GM18907 (cell line): ENCODE data around the gene RGS12.

ENCODE experiments used
- ATAC-seq: cut with Tn5 transposase; IDR thresholded peaks from one replicate; pipeline ENCODE4 v1.9.1; 2021; ENCODE audit warnings: mild to moderate bottlenecking, moderate library complexity; ENCODE audit not compliant: unreplicated experiment

Gene RGS12, protein sequence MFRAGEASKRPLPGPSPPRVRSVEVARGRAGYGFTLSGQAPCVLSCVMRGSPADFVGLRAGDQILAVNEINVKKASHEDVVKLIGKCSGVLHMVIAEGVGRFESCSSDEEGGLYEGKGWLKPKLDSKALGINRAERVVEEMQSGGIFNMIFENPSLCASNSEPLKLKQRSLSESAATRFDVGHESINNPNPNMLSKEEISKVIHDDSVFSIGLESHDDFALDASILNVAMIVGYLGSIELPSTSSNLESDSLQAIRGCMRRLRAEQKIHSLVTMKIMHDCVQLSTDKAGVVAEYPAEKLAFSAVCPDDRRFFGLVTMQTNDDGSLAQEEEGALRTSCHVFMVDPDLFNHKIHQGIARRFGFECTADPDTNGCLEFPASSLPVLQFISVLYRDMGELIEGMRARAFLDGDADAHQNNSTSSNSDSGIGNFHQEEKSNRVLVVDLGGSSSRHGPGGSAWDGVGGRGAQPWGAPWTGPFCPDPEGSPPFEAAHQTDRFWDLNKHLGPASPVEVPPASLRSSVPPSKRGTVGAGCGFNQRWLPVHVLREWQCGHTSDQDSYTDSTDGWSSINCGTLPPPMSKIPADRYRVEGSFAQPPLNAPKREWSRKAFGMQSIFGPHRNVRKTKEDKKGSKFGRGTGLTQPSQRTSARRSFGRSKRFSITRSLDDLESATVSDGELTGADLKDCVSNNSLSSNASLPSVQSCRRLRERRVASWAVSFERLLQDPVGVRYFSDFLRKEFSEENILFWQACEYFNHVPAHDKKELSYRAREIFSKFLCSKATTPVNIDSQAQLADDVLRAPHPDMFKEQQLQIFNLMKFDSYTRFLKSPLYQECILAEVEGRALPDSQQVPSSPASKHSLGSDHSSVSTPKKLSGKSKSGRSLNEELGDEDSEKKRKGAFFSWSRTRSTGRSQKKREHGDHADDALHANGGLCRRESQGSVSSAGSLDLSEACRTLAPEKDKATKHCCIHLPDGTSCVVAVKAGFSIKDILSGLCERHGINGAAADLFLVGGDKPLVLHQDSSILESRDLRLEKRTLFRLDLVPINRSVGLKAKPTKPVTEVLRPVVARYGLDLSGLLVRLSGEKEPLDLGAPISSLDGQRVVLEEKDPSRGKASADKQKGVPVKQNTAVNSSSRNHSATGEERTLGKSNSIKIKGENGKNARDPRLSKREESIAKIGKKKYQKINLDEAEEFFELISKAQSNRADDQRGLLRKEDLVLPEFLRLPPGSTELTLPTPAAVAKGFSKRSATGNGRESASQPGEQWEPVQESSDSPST (N-terminal part only)

DNA sequence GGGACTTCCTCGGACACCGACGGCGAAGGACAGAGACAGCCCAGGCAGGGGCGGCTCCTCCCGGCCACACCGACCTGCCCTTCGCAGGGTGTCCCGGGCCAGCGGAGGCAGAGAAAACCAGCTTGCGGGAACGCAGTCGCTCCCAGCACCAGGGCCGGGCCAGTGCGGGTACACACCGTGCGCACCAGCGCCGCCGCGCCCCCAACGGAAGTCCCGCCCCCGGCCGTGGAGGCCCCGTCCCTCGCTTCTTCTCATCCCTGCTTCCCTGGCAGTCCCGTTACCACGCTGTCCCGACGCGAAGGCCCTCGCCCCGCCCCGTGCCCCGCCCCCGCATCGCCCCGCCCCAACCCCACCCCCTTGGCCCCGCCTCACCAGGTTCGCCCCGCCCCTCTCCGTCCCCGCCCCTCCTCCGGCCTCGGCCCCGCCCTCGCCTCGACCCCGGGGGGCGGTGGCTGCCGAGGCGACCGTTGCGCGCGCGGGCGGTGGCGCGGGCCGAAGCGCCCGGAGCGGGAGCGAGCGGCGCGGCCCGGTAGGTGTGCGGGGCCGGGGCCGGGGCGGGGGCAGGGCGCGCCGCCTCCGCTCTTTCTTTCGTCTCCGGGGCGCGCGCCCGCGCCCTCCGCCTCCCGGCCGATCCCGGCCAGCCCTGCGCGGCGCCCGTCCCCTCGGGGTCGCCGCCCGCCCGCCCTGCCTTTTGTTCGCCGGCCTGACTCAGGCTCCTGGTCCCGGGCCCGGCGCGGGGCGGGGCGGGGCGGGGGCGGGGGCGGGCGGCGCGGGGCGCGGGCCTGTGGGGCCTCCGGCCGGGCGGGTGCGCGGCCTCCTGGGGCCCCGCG, at the start of gene RGS12:
RGS12 (plus strand) TSS at position 451 of the 830 bp plus-strand sequence. CDS start 23,150 bp downstream, outside the sequence.
- ATAC-seq: peak; percentile 75

DNA sequence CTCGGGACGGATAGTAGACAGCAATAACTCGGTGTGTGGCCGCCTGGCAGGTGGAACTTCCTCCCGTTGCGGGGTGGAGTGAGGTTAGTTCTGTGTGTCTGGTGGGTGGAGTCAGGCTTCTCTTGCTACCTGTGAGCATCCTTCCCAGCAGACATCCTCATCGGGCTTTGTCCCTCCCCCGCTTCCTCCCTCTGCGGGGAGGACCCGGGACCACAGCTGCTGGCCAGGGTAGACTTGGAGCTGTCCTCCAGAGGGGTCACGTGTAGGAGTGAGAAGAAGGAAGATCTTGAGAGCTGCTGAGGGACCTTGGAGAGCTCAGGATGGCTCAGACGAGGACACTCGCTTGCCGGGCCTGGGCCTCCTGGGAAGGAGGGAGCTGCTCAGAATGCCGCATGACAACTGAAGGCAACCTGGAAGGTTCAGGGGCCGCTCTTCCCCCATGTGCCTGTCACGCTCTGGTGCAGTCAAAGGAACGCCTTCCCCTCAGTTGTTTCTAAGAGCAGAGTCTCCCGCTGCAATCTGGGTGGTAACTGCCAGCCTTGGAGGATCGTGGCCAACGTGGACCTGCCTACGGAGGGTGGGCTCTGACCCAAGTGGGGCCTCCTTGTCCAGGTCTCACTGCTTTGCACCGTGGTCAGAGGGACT, 49.6 kb upstream of the RGS12 start:
- no peak for ATAC-seq

DNA sequence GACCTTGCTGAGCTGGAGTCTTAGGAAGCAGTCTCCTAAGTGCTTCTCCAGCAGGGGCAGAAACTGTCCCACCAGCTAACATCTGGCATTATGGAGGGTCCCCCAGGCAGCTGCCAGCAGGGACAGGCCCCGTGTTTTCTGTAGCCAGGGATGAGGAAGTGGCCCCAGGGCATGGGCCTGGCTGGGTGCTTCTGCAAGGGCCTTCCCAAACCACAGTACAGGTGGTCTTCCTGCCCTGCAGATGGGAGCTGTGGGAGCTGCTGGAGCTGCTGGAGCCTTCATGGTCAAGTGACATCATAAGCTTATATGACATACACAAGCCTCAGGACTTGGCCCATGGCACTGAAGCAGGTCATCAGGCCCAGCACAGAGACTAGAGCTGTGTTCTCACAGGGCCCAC, 48.8 kb upstream of the RGS12 start:
- ATAC-seq: no peak

DNA sequence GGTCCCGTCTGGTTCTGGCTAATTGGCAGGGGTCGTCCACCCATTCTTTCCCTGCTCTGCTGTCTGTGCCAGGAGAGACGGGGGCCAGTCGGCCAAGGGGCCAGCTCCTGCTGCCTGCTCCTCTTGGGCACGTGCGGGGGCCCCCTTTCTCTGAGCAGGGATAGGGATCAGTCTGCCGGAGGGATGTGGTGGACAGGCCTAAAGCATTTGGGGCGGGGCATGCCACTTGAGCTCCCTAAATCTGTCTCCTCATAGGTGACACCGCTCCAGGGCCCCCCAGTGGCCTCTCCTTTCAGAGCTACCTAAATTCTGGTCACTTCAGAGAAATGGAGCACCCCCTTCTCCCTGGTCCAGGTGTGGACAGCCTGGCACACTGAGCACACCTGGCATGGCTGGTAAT, 48.1 kb upstream of the RGS12 start:
- no peak for ATAC-seq

DNA sequence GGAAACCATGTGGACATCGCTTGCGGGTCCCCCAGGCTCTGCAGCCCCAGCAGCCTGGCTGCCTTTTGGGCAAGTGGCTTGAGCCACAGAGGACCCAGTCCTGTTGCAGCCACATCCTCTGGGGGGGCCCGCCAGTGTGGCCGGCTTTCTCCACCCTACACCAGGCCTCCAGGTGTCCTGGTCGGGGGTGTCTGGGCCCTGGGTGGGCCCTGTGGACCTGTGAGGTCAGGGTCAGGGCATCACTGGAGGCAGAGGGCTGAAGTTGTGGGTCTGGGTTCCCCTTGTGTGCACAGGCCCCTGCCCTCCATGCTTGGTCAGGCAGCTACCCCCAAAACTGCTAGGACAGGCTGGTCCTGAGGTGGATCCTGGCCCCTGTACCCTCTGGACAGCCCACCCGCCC, 47.1 kb upstream of the RGS12 start:
- no peak for ATAC-seq

DNA sequence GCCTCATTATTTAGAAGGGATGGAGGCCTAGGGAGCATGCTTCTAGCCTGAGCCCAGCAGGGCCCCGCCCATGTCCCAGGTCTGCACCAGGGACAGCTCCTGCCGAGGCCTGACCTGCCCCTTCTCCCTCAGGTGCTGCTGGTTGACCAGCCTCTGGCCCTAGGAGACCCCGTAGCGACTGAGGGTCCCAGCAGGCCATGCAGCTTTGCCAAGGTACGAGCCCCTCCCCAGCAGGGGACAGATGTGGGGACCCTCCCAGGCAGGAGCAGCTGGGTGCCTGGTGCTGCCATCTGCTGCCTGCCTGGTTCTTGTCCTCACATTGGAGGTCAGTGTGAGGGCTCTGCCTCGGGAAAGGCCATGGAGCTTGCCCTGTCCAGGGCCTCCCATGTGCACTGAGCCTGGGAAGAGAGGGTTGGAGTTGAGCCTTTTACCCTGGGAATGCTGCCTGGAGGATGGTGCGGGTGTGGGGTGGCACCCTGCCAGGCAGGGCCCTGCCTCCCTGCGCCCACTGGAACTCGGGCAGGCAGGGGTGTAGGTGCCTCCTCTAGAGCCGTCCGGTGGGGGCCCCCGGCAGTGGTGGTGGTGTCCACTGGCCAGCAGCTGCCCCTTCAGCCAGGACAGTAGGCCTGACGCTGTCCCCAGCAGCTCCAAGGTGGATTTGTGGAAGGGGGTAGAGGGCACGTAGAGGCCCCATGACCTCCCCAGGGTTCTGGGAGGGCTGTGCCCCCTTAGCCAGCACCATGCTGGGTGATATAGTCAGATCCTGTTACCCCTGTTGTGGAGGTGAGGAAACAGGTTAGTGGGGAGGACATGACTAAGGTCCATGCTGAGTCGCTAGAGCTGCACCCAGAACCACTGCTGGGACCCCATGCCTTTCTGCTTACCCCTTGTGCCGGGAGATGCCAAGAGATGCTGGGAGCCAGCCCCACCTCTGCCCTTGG, 46.1 kb upstream of the RGS12 start:
- no peak for ATAC-seq

DNA sequence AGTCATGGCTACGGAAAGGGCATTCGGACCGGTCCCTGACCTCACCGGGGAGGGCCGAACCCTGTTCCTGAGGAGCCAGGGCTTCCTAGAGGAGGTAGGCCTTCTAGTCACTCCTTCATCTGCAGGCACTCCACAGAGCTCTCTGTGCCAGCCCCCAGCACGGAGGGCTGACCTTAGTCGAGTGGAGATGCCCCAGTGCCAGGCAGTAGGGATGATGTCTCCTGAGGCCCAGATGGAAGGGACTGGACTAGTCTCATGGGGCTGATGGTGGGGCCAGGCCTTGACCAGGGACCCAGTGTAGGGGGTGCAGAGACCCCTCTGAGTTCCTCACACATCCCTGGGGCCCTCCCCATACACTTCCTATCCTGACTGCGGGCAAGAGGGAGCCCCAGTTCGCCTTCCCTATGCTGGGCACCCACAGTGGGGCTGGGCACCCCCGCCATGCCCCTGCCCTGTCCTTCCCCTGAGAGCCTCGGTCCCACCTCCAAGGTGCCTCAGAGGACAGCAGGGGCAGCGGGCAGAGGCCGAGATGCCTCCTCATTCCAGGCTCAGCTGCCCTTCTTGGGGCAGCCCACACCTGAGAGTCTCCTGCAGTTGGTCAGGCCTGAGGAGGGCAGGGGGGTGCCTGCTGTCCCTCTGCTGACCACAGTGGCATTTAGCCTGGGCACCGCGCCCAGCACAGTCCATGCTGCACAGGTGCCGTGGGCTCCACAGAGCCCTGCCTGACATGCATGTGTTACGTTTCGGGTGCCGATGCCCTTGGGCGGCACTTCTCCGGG, 45.2 kb upstream of the RGS12 start:
- no peak for ATAC-seq

DNA sequence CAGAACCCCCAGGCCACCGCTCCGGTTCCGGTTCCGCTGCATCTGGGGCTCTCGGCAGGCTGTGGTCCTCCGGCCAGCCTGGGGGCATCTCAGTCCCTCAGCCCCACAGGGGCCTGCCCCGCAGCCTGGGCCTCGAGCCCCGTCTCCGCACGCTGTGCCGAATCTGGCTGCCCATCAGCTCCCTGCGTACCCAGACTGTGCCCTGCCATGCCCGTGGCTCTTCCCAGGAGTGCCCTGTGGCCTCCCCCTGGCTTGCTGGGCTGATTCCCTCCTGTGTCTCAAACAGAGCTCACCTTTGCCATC, 44.7 kb upstream of the RGS12 start:
- ATAC-seq: no peak

DNA sequence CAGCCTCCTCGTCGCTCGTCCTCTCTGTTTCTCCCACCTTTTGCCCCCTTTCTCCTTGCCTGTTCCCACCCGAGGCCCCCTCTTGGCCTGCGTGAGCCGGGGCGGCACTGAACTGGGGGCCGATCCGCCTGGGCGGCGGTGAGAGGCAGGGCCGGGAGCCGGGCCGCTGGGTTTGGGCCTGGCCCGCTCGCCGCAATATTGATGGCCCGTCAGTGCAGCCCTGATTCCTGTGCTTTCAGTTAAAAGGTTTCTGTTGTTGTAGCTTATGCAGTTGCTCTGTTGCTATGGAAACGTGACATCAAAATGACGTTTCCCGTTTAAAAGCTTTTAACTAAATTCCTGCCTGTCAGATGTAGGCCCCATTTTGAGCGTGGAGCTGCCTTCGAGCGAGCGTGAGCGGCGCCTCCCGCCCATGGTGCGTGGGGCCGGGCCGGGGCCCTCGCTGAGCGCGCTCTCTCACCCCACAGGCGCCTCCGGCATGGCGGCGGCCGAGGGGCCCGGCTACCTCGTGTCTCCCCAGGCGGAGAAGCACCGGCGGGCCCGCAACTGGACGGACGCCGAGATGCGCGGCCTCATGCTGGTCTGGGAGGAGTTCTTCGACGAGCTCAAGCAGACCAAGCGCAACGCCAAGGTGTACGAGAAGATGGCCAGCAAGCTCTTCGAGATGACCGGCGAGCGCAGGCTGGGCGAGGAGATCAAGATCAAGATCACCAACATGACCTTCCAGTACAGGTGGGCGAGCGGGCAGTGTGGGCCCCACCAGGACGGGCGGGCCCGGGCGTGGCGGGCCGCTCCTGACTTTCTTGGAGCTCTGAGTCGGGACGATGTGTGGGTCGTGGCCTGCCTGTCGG, 43.8 kb upstream of the RGS12 start, which contains the start of gene MSANTD1:
MSANTD1 (plus strand) TSS at position 349 of the 851 bp plus-strand sequence; CDS start at position 413, 64 bp downstream.
- ATAC-seq: no peak

DNA sequence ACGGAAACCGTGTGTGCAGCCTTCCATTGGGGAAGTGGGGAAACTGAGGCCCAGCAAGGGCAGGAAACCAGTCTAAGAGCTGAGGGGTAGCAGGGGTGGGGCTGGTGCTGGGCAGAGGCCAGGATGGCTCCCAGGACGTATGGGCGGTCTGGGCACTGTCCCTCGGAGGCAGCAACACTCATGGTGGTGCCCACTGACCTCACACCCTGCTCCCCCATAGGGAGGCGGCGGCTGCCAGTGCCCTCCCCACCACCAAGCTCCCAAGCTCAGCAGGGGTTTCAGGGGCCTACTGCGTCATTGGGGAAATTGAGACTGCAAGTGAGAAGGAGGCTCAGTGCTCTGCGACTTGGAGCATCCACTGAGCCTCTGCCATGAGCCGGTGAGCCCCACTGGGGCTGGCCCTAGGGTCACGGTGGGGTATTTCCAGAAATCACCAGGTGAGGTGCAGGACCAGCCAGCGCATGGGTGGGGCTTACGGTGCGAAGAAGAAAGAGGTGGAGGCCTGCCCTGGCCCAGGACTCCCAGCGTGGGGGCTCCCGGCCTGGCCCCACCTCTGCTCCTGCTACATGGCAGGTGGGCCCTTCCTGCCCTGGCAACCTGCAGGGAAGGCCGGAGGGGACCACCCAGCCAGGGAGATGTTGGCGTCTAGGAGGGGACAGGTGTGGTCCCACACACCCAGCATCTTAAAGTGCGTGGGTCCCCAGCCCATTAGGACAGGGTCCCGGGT, 42.9 kb upstream of the RGS12 start:
- ATAC-seq: no peak

DNA sequence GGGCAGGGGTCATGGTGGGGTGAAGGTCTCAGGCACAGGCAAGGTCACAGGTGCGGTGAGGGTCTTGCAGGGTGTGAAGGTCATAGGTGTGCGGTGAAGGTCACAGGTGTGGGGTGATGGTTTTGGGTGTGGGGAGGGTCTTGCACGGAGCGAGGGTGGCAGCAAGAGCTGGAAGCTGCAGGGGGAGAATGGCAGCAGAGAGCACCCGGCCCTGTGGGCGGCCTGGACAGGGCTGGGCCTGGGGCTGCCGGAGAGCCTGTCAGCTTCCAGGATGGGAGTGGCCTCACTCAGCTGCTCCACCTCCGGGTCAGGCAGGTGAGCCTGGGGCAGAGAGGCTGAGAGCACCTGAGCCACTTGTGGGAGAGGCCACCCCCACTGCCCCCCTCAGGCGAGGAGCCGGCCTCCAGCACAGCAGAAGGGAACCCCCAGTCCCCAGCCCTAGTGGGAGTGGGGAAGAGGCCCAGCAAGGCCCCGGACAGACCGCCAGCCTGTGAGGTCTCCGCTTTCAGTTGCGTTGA, 42.3 kb upstream of the RGS12 start:
- ATAC-seq: no peak

DNA sequence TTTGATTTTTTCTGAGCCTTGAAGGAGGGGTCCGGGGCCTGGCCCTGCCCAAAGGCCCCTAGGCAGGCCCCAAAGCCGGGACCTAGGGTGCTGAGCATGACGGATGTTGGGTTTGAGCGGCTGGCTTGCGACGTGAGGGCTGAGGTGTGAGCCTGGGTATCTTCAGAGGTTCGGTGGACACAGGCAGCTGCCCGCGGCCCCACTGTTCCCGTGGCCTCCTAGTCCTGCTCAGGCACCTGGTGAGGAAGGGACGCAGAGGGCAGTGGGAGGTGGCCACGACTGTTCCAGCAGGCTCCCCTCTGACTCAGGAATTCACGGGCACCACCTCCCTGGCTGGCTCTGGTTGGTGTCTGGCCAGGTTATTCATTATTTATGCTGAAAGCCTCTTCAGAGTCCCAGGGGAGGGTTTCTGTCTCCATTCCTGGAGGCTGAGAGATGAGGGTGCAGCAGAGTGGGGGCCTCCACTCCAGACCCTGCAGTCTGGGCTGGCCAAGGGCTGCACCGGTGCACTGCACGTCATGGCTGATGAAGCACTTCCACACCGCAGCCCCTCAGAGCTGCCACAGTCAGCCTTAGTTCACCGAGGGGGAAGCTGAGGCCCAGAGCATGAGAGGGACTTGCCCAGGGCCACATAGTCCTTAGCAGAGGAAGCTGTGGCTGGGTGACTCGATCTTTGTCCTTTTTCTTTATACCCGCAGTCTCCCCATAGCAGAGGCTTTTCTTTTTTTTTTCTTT, 41.7 kb upstream of the RGS12 start:
- no peak for ATAC-seq

DNA sequence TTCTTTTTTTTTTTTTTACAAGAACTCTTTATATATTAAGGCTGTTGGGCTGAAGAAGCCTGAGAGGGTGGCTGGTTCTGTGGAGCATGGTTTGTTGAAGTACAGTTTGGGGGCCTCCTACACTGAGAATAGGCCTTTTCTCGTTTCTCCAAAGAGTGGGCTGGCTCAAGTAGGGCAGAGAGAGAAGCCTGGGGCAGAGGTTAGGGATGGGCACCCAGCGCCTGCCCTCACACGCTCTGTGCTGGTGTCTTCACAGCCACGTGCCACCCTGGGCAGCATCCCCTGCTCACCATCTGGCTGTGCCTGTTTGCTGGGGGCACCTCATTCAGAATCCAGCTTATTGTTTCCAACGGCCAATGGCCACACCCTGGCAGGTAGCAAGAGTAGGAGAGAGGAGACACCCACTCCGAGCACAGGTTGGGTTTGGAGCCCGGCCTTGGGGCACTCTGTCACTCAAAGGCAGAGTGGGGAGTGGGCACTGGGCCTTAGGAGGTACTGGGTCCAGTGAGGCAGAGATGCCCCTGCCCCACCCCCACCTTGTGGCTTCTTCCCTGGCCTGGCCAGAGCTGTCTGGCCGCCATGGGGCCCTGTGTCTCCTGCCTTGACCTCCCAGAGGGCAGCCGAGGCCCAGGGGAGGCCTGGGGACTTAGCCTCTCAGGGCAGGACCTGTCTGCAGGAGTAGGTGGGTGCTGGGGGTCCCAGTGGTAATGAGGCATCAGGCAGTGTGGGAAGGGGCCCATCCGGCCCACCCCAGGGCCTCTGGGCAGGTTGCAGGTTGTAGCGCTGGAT, 40.9 kb upstream of the RGS12 start:
- no peak for ATAC-seq

DNA sequence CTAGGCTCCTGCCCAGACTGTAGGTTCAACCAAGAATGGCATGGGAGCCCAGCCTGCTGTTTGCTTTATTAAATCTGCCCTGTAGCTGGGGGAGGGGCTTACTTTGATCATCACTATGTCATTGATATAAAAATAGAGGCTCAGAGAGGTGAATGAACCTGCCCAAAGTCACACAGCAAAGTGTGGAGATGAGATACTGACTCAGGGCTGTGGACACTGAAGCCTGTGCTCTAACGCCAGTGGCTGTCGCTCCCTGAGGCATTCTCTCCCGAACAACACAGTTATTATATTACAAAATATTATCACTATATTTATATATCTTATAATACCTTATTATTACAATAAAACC, 40.4 kb upstream of the RGS12 start:
- ATAC-seq: no peak
